Measurements from ENCODE around the gene ITIH4. TPM values are rescaled to one million over a fixed set of nuclear protein-coding genes. Genes with fewer than 3 reads are reported as not detected.

The ITIH4 gene
- polyA plus RNA-seq, 3 donors: 0.59 to 47.7 TPM; not detected in 1

- H3K27ac Mint-ChIP-seq: no peak overlapping the region
- Histone ChIP-seq H2AFZ (ENCODE audit: insufficient read depth, low read depth, low read length, poor library complexity, severe bottlenecking) (no peak overlapping the region), H3K27me3 (ENCODE audit: control insufficient read depth in 2 of 2, insufficient read depth in 2 of 2, low read length in 2 of 2) (no peaks in the 10 kb centered on the region), H3K27ac (ENCODE audit: low read depth in 1 of 2, low read length in 2 of 2) (no peak overlapping the region), H3K36me3 (replicated peaks in 1 of 2; ENCODE audit: control insufficient read depth in 1 of 2, insufficient read depth in 2 of 2, low read length in 2 of 2) (peaks cover 34 to 49% of the 10 kb centered on the region in 2 donors), H3K4me3 (replicated peaks in 1 of 3; ENCODE audit: low read depth in 2 of 3, low read length in 3 of 3) (no peak overlapping the region), H3K9me3 (replicated peaks in 1 of 2; ENCODE audit: control insufficient read depth in 1 of 2, insufficient read depth in 1 of 2, low read length in 2 of 2) (no peaks in the 10 kb centered on the region), H3K4me2 (replicated peaks; ENCODE audit: extremely low read depth, low read length, poor library complexity, severe bottlenecking) (no peak overlapping the region), H3K79me2 (ENCODE audit: insufficient read depth, low read length) (no peaks in the 10 kb centered on the region), H3K4me1 (ENCODE audit: control insufficient read depth in 1 of 2, insufficient read depth in 2 of 2, low read length in 2 of 2) (no peaks in the 10 kb centered on the region), H4K20me1 (ENCODE audit: insufficient read depth, low read length) (peaks cover 48% of the 10 kb centered on the region), H3K9ac (ENCODE audit: insufficient read depth, low read length, poor library complexity, severe bottlenecking) (no peak overlapping the region)
- H3K9me3 Mint-ChIP-seq: no peaks in the 10 kb centered on the region
- no peaks in the 10 kb centered on the region for H3K27me3 Mint-ChIP-seq (ENCODE audit: low read depth in 3 of 3)
- no peak for TF ChIP-seq CTCF (IDR thresholded peaks at IDR 0.05)
- no peak overlapping the region for H3K4me3 Mint-ChIP-seq
- peaks cover 47 to 57% of the 10 kb centered on the region in 2 donors for H3K36me3 Mint-ChIP-seq
- no peak for DNase-seq
- intact Hi-C loops (cut with micrococcal nuclease): loop anchor here in 1 of 2 donors (5.0 kb wide), 1 partner anchor 75 kb away; no protein-coding TSS in a partner anchor
- 100% methylated on average over 1 of the region's 3 CpGs for WGBS (ENCODE audit: insufficient coverage)
- no peaks in the 10 kb centered on the region for H3K4me1 Mint-ChIP-seq
These were observed 26.7 kb upstream of the ITIH4 start for GRCh38 chr3:52857133-52857532.

- Mint-ChIP-seq H3K36me3 (peaks cover 52 to 61% of the 10 kb centered on the region in 2 donors), H3K27ac (no peak overlapping the region), H3K4me1 (no peaks in the 10 kb centered on the region), H3K9me3 (no peaks in the 10 kb centered on the region), H3K4me3 (no peak overlapping the region), H3K27me3 (ENCODE audit: low read depth in 3 of 3) (no peaks in the 10 kb centered on the region)
- no peaks in the 10 kb centered on the region for H3K9me3 ChIP-seq (replicated peaks in 1 of 2; ENCODE audit: control insufficient read depth in 1 of 2, insufficient read depth in 1 of 2, low read length in 2 of 2)
- H2AFZ ChIP-seq (ENCODE audit: insufficient read depth, low read depth, low read length, poor library complexity, severe bottlenecking): no peak overlapping the region
- intact Hi-C loops (cut with micrococcal nuclease): loop anchor here in 1 of 2 donors (5.0 kb wide), 1 partner anchor 76 kb away; no protein-coding TSS in a partner anchor
- H3K4me2 ChIP-seq (replicated peaks; ENCODE audit: extremely low read depth, low read length, poor library complexity, severe bottlenecking): no peak overlapping the region
- peaks cover 43% of the 10 kb centered on the region for H4K20me1 ChIP-seq (ENCODE audit: insufficient read depth, low read length)
- no peak overlapping the region for H3K9ac ChIP-seq (ENCODE audit: insufficient read depth, low read length, poor library complexity, severe bottlenecking)
- H3K36me3 ChIP-seq (replicated peaks in 1 of 2; ENCODE audit: control insufficient read depth in 1 of 2, insufficient read depth in 2 of 2, low read length in 2 of 2): peaks cover 38 to 54% of the 10 kb centered on the region in 2 donors
- H3K27me3 ChIP-seq (ENCODE audit: control insufficient read depth in 2 of 2, insufficient read depth in 2 of 2, low read length in 2 of 2): no peaks in the 10 kb centered on the region
- 84% methylated on average over 4 of the region's 5 CpGs for WGBS (ENCODE audit: insufficient coverage)
- H3K4me3 ChIP-seq (replicated peaks in 1 of 3; ENCODE audit: low read depth in 2 of 3, low read length in 3 of 3): no peak overlapping the region
- H3K27ac ChIP-seq (ENCODE audit: low read depth in 1 of 2, low read length in 2 of 2): no peak overlapping the region
- no peak for TF ChIP-seq CTCF (IDR thresholded peaks at IDR 0.05)
- H3K79me2 ChIP-seq (ENCODE audit: insufficient read depth, low read length): no peaks in the 10 kb centered on the region
- DNase-seq: no peak
- no peaks in the 10 kb centered on the region for H3K4me1 ChIP-seq (ENCODE audit: control insufficient read depth in 1 of 2, insufficient read depth in 2 of 2, low read length in 2 of 2)
These were observed 26.2 kb upstream of the ITIH4 start for GRCh38 chr3:52856666-52857065.
